Ramos (cell line): ENCODE results near the gene TRAT1.
"Not testable (repeated sequence)": the region's sequence is repeated elsewhere in the genome, so short reads cannot be mapped to it uniquely, and the experiment has no call there.

Experiments used
- in situ Hi-C: fragments of 300-500 bp; cut with MboI; formaldehyde crosslinking; loops from one replicate; pipeline ENCODE4 v1.14.3; 2022; ENCODE audit warnings: low sequenced_read_pairs; ENCODE audit not compliant: unreplicated experiment

Gene TRAT1, protein sequence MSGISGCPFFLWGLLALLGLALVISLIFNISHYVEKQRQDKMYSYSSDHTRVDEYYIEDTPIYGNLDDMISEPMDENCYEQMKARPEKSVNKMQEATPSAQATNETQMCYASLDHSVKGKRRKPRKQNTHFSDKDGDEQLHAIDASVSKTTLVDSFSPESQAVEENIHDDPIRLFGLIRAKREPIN

GRCh38 chr3:108822123-108822897 is at the start of gene TRAT1:
TRAT1 (plus strand) TSS chr3:108822786; CDS start chr3:108822928, 142 bp downstream.
- in situ Hi-C loops = no loop called here

DNA sequence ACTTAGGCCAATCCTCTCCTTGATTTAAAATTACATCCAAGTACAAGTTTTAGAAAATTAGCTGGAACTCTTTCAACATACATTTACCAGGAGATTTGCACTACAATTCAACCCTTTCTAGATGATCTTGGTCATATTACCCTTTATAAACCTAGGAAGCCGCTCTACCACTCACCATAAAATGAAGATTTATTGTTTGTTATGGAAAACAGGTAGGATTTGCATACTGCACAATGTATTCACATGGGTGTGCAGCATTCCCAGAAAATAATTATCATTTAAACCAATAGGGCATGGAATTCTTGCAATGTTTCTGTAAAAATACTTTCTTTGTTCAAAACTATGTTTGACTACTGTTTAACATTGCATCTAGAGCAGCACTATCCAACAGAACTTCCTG is 46.9 kb upstream of the TRAT1 start:
- in situ Hi-C loops = no loop called here

GRCh38 chr3:108779496-108779895 is 43.1 kb upstream of the TRAT1 start:
- in situ Hi-C loops = no loop called here

DNA sequence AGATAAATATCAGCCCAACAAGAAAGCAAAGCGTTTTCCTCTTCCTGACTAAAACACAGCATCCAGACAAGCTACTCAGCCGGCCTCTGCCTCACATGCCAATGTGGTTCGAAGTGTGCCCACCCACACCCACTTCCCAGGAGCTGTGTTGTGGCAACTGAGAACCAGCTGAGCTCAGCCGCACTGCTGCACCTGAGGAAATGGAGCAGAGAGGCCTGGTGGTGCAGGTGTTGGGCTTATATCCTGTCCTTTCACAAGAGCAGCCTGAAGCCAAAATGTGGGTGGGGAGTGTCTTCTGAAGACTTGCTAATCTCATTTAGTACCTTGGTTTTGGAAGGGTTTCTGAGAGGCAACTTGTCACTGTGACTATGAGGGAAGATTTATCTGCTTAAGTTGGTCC is 42.4 kb upstream of the TRAT1 start:
- in situ Hi-C loops = no loop called here

- in situ Hi-C loops = no loop called here
These were observed 31.1 kb upstream of the TRAT1 start for GRCh38 chr3:108791473-108791872.

DNA sequence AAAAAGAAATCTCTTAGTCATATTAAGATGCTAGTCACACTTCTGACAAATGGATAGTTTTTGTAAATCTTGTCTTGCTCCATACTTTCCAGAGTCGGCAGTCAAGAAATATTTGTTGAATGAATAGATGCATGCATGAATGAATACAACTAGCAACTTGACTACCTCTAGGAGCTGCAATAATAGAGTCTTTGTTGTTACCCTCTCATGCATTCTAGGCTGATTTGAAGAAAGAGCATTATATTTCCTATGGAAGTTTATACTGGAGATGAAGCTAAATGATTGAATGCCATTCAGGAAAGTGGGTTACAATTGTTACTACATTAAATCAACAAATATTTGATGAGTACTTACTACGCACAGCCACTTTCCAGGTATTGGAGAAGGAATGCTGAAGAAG is 18.1 kb upstream of the TRAT1 start:
- in situ Hi-C loops = no loop called here

DNA sequence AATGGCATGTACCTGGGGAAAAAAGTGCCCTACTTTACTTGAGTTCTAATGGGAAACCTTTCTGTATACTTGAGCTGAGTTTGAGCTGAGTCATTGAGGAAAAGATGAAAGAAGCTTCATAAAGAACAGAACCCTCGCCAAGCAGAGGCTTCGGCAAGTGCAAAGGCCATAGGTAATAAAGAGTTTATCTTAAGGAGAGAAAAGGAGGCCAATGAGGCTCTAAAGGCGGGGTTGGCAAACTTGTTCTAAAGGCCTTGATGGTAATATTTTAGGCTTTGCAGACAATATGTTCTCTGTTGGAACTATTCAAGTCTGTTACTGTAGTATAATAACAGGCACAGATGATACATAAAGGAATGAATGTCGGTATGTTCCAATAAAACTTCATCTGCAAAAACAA is 17.6 kb upstream of the TRAT1 start:
- in situ Hi-C loops = no loop called here

GRCh38 chr3:108806316-108806715 is 16.3 kb upstream of the TRAT1 start:
- in situ Hi-C loops = no loop called here

DNA sequence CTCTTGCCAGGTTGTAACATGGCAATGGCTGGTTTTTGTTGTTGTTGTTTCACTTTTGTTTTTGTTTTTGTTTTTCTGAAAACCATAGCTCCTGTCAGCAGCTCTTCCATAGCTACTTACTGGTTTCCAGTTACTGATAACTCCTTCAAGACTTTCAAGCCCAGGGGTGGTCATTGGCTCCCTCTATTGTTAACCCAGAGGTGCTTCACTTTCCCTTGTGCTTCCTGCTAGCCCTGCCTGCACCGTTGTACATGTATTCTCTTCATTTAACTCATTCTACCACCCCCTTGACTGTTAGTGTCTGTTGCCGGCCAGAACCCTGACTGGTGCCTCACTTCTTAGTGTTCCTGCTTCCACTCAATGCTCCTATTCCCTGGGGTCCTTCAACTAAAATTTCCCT is 4.2 kb upstream of the TRAT1 start:
- in situ Hi-C loops = no loop called here

DNA sequence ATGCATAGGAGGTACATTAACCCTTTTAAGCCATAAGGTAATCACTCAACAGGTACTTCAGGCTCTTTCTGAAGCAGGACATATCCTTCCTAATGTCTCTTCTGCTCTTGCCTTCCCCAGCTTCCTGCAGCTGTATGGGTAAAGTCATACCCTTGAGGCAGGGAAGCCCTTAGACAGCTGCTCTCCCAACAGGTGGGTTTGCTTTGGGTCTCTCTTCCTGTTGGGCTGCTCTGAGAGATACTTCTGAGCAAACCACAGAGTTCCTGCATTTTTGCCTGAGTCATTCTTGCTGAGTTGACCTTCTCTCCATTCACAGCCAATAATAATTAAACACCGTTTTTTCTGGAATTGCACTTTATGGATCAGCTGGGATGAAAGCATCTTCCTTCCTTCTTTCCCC is 2.0 kb upstream of the TRAT1 start:
- in situ Hi-C loops = no loop called here

GRCh38 chr3:108823227-108823626 is 641 bp downstream of the TRAT1 start:
- in situ Hi-C loops = no loop called here

DNA sequence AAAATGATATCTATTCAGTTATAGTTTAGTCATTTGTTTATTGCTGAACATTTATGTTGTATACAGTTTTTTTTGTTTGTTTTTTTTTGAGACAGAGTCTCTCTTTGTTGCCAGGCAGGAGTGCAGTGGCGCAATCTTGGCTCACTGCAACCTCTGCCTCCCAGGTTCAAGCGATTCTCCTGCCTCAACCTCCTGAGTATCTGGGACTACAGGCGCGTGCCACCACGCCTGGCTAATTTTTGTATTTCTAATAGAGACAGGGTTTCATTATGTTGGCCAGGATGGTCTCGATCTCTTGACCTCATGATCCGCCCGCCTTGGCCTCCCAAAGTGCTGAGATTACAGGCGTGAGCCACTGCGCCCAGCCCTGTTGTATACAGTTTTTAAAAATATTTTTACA is 1.2 kb downstream of the TRAT1 start:
- in situ Hi-C loops = not testable (repeated sequence)

DNA sequence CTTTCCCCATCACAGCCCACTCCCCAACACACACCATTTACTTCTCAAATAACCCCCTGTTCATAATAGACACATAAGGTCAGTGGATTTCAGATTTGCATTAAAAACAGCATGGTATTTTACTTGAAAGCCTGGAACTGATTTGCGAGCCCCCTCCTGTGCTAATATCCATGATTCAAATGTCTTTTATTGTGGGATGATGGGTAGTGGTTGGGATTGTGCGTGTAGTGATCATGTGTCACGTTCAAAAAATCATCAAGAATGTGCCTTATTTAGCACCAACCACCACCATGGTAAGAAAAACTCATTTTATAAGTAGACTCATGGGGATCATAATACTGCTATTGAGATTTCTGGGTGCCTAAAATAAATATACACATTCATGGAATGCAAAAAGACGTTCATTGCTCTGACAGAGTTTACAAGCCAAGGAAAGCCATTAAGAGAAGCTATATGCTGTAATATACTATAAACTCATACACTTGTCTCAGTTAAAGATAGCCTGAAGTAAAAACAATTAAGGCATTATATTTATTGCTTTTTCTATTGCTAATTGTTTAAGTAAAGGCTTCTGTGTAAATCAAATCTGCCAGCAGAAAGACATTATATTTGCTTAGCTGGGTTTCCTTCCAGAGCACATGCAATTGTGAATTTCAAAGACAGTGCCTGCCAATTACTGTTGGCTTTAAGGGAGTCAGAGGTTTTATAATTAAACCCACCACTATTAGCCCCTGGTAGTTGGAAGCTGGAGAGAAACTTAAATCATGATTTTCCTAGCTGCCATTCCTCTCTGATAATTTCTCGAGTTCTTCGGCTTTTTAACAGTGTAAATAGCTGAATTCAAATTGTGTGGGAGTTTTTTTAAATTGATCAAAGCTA is 4.0 kb downstream of the TRAT1 start:
- in situ Hi-C loops = no loop called here

DNA sequence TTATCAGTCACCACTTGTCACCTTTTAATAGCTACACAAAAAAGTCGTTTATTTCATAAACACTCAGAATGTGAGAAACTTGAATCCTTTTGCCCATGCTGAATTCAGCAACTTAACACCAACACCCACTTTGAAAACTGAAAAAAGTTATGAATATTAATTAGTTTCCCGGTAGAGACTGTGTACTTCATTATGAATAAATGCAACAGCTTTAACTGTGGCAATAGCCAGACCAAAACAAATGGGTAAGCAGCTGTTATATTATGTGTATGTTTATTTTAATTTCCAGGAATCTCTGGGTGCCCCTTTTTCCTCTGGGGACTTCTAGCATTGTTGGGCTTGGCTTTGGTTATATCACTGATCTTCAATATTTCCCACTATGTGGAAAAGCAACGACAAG is 7.8 kb downstream of the TRAT1 start:
- in situ Hi-C loops = no loop called here

DNA sequence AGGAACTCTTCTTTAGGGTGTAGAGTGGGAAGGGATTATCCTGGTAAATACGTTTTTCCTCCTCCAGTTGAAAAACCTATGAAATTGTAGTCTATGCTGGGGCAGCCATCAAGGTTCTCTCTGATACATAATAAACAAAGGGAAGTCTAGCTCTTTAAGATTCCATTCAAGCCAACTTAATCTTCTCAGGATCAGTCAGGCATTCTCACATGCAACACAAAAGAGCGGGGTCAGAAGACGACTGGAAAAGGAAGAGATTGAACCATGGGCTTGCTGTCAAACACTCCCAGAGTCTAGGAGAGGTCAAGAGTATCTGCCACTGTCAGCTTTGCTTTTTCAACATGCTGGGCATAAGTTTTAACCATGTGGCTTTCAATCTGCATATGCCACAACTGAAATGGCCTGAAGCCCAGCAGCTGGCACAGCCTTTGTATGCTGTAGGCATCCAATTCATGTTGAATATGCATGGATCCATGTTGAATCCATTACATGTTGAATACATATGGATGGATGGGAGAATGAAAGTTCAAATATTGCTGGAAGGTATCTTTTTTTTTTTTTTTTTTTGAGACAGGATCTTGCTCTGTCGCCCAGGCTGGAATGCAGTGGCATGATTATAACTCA is 8.5 kb downstream of the TRAT1 start:
- in situ Hi-C loops = no loop called here

DNA sequence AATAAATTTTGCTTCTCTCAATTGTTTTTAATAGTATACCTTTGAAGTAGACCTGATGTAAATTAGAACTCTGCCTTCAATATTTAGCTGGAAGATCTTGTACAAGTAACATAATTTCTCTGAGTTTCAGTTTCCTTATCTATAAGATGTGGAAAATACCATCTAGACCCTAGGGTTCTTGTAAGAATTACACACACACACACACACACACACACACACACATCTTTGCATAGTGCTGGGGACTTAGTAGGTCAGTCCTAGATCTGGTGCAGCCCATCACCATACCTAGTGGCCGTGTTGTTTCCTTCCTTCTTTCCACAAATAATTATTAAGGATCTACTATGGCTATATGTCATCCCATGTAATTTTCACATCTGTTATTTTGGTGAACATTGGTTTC is 11.0 kb downstream of the TRAT1 start:
- in situ Hi-C loops = no loop called here

GRCh38 chr3:108834551-108834950 is 12.0 kb downstream of the TRAT1 start:
- in situ Hi-C loops = no loop called here

DNA sequence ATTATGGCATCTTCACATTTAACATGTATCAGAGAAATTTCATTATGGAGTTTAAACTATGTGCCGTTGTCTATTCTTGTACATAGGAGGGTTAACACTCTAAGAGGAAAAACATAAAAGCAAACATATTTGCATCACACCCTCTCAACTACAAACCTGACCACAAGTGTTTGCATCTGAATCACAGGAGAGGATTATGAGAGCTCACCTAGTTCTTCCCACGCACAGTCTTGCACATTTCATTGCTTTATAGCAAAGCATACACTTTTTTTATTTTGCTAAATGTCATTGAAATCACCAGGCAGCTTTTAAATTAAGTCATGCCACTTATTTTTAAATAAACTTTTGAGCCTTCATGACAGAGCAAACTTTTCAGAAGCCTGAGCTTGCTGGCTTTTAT is 12.5 kb downstream of the TRAT1 start:
- in situ Hi-C loops = no loop called here

DNA sequence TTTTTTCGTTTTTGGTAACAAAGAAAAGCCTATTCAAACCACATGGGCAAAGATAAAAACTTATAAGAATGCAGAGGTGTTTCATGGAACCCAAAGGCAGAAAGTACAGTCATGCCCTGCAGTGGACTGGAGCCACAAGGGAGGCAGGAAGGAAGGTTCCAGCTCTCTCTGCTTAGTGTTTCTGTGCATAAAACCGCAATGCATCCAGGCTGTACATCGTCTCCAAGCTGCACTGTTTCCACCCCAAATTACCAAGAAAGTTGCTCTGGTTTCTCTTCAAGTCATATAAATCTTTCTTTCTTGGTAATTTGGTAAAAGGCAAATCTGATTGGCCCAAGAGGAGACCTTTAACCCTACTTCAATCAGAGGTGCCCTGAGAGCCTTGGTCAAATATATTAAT is 15.8 kb downstream of the TRAT1 start:
- in situ Hi-C loops = no loop called here

- in situ Hi-C loops = no loop called here
These were observed 23.2 kb downstream of the TRAT1 start for GRCh38 chr3:108845709-108846293.
